Measurements from ENCODE around the gene COL11A1.
"Not testable (repeated sequence)": the region's sequence is repeated elsewhere in the genome, so short reads cannot be mapped to it uniquely, and the experiment has no call there.

Gene COL11A1

GRCh38 chr1:102942324-102942723 lies 166.0 kb downstream of the COL11A1 start:
- FAIRE-seq (no peak), DNase-seq (ENCODE audit: insufficient read length, low spot score) (no peak)
- TF ChIP-seq TAF1 (IDR thresholded peaks at IDR 0.05; ENCODE audit: low read depth, low read length) (no peak), POLR2AphosphoS5 (IDR thresholded peaks at IDR 0.05; ENCODE audit: low read depth, low read length) (no peak), POLR2A (IDR thresholded peaks at IDR 0.05; ENCODE audit: low read depth, low read length) (no peak), POU2F2 (IDR thresholded peaks at IDR 0.05; ENCODE audit: low read depth, low read length) (no peak)

- DNase-seq (ENCODE audit: insufficient read length, low spot score): no peak
- no peak for FAIRE-seq
- TF ChIP-seq POLR2AphosphoS5 (IDR thresholded peaks at IDR 0.05; ENCODE audit: low read depth, low read length): no peak
- TF ChIP-seq POLR2A (IDR thresholded peaks at IDR 0.05; ENCODE audit: low read depth, low read length): no peak
- TF ChIP-seq TAF1 (IDR thresholded peaks at IDR 0.05; ENCODE audit: low read depth, low read length): no peak
- TF ChIP-seq PAX5 (IDR thresholded peaks at IDR 0.05; ENCODE audit: insufficient read depth, low read length, severe bottlenecking): no peak
- TF ChIP-seq POU2F2 (IDR thresholded peaks at IDR 0.05; ENCODE audit: low read depth, low read length): no peak
- no peak for TF ChIP-seq SPI1 (IDR thresholded peaks at IDR 0.05; ENCODE audit: low read depth, low read length)
Observed at GRCh38 chr1:102941366-102941947, 166.9 kb downstream of the COL11A1 start.

- DNase-seq (ENCODE audit: insufficient read length, low spot score) (no peak), FAIRE-seq (no peak)
- TF ChIP-seq TAF1 (IDR thresholded peaks at IDR 0.05; ENCODE audit: low read depth, low read length): no peak
- no peak for TF ChIP-seq POLR2AphosphoS5 (IDR thresholded peaks at IDR 0.05; ENCODE audit: low read depth, low read length)
- no peak for TF ChIP-seq SPI1 (IDR thresholded peaks at IDR 0.05; ENCODE audit: low read depth, low read length)
Observed at GRCh38 chr1:102937401-102937800, 170.9 kb downstream of the COL11A1 start.

GRCh38 chr1:102933362-102933761 lies 175.0 kb downstream of the COL11A1 start:
- FAIRE-seq; DNase-seq (ENCODE audit: insufficient read length, low spot score): not testable (repeated sequence)

GRCh38 chr1:102919659-102920058 lies 188.7 kb downstream of the COL11A1 start:
- DNase-seq (ENCODE audit: insufficient read length, low spot score) (no peak), FAIRE-seq (no peak)
- no peak for TF ChIP-seq POU2F2 (IDR thresholded peaks at IDR 0.05; ENCODE audit: low read depth, low read length)
- TF ChIP-seq POLR2AphosphoS5 (IDR thresholded peaks at IDR 0.05; ENCODE audit: low read depth, low read length): no peak
- TF ChIP-seq SPI1 (IDR thresholded peaks at IDR 0.05; ENCODE audit: low read depth, low read length): no peak
- TF ChIP-seq PAX5 (IDR thresholded peaks at IDR 0.05; ENCODE audit: insufficient read depth, low read length, severe bottlenecking): no peak
- TF ChIP-seq POLR2A (IDR thresholded peaks at IDR 0.05; ENCODE audit: low read depth, low read length): no peak
- TF ChIP-seq TAF1 (IDR thresholded peaks at IDR 0.05; ENCODE audit: low read depth, low read length): no peak

GRCh38 chr1:102901996-102902395 lies 206.3 kb downstream of the COL11A1 start:
- DNase-seq (ENCODE audit: insufficient read length, low spot score) (no peak), FAIRE-seq (no peak)
- TF ChIP-seq PAX5 (IDR thresholded peaks at IDR 0.05; ENCODE audit: insufficient read depth, low read length, severe bottlenecking) (no peak), POLR2A (IDR thresholded peaks at IDR 0.05; ENCODE audit: low read depth, low read length) (no peak), SPI1 (IDR thresholded peaks at IDR 0.05; ENCODE audit: low read depth, low read length) (no peak)

GRCh38 chr1:102899935-102900334 lies 208.4 kb downstream of the COL11A1 start:
- TF ChIP-seq SPI1 (IDR thresholded peaks at IDR 0.05; ENCODE audit: low read depth, low read length): no peak
- TF ChIP-seq POLR2A (IDR thresholded peaks at IDR 0.05; ENCODE audit: low read depth, low read length): no peak
- TF ChIP-seq POU2F2 (IDR thresholded peaks at IDR 0.05; ENCODE audit: low read depth, low read length): no peak
- TF ChIP-seq TAF1 (IDR thresholded peaks at IDR 0.05; ENCODE audit: low read depth, low read length): no peak
- no peak for TF ChIP-seq POLR2AphosphoS5 (IDR thresholded peaks at IDR 0.05; ENCODE audit: low read depth, low read length)
- TF ChIP-seq PAX5 (IDR thresholded peaks at IDR 0.05; ENCODE audit: insufficient read depth, low read length, severe bottlenecking): no peak
- DNase-seq (ENCODE audit: insufficient read length, low spot score) (no peak), FAIRE-seq (no peak)

GRCh38 chr1:102897557-102897956 lies 210.8 kb downstream of the COL11A1 start:
- no peak for DNase-seq (ENCODE audit: insufficient read length, low spot score)
- FAIRE-seq: no peak
- TF ChIP-seq POU2F2 (IDR thresholded peaks at IDR 0.05; ENCODE audit: low read depth, low read length) (no peak), POLR2A (IDR thresholded peaks at IDR 0.05; ENCODE audit: low read depth, low read length) (no peak), POLR2AphosphoS5 (IDR thresholded peaks at IDR 0.05; ENCODE audit: low read depth, low read length) (no peak), PAX5 (IDR thresholded peaks at IDR 0.05; ENCODE audit: insufficient read depth, low read length, severe bottlenecking) (no peak), SPI1 (IDR thresholded peaks at IDR 0.05; ENCODE audit: low read depth, low read length) (no peak), TAF1 (IDR thresholded peaks at IDR 0.05; ENCODE audit: low read depth, low read length) (no peak)

- FAIRE-seq (no peak), DNase-seq (ENCODE audit: insufficient read length, low spot score) (no peak)
- TF ChIP-seq POU2F2 (IDR thresholded peaks at IDR 0.05; ENCODE audit: low read depth, low read length): no peak
- no peak for TF ChIP-seq SPI1 (IDR thresholded peaks at IDR 0.05; ENCODE audit: low read depth, low read length)
- no peak for TF ChIP-seq POLR2A (IDR thresholded peaks at IDR 0.05; ENCODE audit: low read depth, low read length)
- TF ChIP-seq PAX5 (IDR thresholded peaks at IDR 0.05; ENCODE audit: insufficient read depth, low read length, severe bottlenecking): no peak
- no peak for TF ChIP-seq POLR2AphosphoS5 (IDR thresholded peaks at IDR 0.05; ENCODE audit: low read depth, low read length)
- no peak for TF ChIP-seq TAF1 (IDR thresholded peaks at IDR 0.05; ENCODE audit: low read depth, low read length)
Observed at GRCh38 chr1:102896771-102897170, 211.6 kb downstream of the COL11A1 start.

- FAIRE-seq (no peak), DNase-seq (ENCODE audit: insufficient read length, low spot score) (no peak)
- no peak for TF ChIP-seq SPI1 (IDR thresholded peaks at IDR 0.05; ENCODE audit: low read depth, low read length)
- no peak for TF ChIP-seq POLR2A (IDR thresholded peaks at IDR 0.05; ENCODE audit: low read depth, low read length)
- TF ChIP-seq POU2F2 (IDR thresholded peaks at IDR 0.05; ENCODE audit: low read depth, low read length): no peak
- no peak for TF ChIP-seq POLR2AphosphoS5 (IDR thresholded peaks at IDR 0.05; ENCODE audit: low read depth, low read length)
- TF ChIP-seq TAF1 (IDR thresholded peaks at IDR 0.05; ENCODE audit: low read depth, low read length): no peak
- TF ChIP-seq PAX5 (IDR thresholded peaks at IDR 0.05; ENCODE audit: insufficient read depth, low read length, severe bottlenecking): no peak
Observed at GRCh38 chr1:102896286-102896685, 212.0 kb downstream of the COL11A1 start.
